ENCODE results near the gene HINT2.
A peak's percentile ranks its signal among the peaks of the same experiment; 100 is the strongest.

HINT2 gene

GRCh38 chr9:35845824-35846771 lies 31.3 kb upstream of the HINT2 start:
- Mint-ChIP-seq H3K9me3 (ENCODE audit: low read depth) (no peaks in the 10 kb centered on the region), H3K4me1 (ENCODE audit: low read depth) (peaks cover 34% of the 10 kb centered on the region), H3K27me3 (no peaks in the 10 kb centered on the region), H3K27ac (no peak overlapping the region), H3K36me3 (peaks cover 10% of the 10 kb centered on the region), H3K4me3 (peak overlapping the region; percentile 32)

DNA sequence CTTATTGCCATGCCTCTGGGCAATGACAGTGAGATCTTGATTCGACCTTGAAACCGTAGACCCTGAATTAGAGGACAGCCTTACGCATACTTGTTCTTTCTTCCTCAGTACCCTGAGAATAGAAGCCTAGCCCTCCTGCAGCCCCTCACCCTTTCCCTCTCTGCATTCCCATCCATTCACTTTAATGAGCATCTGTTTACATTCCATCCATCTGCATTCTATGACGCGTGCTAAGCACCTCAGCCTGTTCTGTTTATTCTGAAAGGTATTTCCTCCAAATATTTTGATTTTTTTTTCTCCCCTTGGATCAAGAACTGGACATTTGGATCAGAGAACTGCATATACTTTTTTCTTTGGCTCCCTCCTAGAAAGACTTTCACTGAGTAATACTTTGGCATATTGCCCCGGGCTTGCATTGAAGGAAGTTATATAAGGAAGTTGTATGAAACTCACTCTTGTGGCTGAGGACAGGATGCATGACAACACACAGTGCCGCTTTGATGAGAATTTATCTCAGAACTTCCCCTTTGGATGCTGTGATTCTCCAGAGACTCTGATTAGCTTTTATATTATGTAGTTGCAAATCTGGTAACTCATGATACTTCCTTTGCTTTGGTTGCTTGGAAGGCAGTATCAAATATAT lies 29.9 kb upstream of the HINT2 start:
- peaks cover 34% of the 10 kb centered on the region for H3K4me1 Mint-ChIP-seq (ENCODE audit: low read depth)
- H3K9me3 Mint-ChIP-seq (ENCODE audit: low read depth), result no peaks in the 10 kb centered on the region
- no peak overlapping the region for H3K27ac Mint-ChIP-seq
- H3K36me3 Mint-ChIP-seq, result peaks cover 10% of the 10 kb centered on the region
- H3K27me3 Mint-ChIP-seq, result no peaks in the 10 kb centered on the region
- no peak overlapping the region for H3K4me3 Mint-ChIP-seq

DNA sequence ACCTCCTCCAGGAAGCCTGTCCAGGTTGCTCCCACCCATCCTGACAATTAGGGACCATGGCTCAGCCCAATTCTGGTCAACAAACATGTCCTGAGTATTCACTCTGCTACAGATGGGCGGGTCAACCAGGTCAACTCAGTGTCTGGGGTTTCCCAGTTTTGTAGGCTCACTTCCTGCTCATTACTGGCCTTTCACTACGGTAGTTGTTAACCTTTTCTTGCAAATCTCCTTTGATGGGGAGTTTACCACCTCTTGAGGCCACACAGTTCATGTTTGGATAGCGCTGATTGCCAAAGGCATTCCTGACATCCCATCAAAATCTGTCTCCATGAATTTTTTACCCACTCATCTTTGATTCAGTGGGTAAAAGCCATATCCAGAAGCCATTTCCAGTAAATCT lies 28.0 kb upstream of the HINT2 start:
- H3K36me3 Mint-ChIP-seq, result peaks cover 7% of the 10 kb centered on the region
- H3K4me3 Mint-ChIP-seq, result no peak overlapping the region
- H3K27ac Mint-ChIP-seq, result no peak overlapping the region
- peaks cover 27% of the 10 kb centered on the region for H3K4me1 Mint-ChIP-seq (ENCODE audit: low read depth)
- H3K27me3 Mint-ChIP-seq, result no peaks in the 10 kb centered on the region
- no peaks in the 10 kb centered on the region for H3K9me3 Mint-ChIP-seq (ENCODE audit: low read depth)

DNA sequence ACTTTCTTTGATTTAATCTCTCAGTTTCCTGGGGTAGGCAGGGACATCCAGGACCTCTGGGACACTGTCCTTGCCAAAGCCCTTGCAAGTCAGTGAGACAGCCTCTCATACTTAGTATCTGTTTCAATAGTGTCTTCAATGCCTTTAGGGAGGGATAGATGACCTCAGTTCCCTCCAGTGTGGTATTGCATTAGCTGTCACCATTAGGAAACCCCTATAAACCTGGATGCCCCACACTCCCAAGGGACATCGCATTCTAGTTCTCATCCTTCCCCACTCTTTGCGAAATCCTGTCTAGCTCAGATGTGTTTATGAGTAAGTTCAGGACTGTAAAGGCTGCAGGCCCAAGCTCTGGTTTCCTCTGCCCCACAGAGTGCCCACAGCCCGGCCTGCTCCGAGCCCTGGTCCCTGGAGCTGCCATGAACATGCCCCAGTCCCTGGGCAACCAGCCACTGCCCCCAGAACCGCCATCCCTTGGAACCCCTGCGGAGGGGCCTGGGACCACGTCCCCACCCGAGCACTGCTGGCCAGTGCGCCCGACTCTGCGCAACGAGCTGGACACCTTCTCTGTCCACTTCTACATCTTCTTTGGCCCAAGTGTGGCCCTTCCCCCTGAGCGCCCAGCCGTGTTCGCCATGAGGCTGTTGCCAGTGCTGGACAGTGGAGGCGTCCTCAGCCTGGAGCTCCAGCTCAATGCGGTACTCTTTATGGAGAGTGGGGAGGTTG lies 27.3 kb upstream of the HINT2 start:
- Mint-ChIP-seq H3K4me1 (ENCODE audit: low read depth) (peaks cover 21% of the 10 kb centered on the region), H3K36me3 (peaks cover 2% of the 10 kb centered on the region), H3K4me3 (no peak overlapping the region), H3K27me3 (no peaks in the 10 kb centered on the region), H3K27ac (no peak overlapping the region), H3K9me3 (ENCODE audit: low read depth) (no peaks in the 10 kb centered on the region)

- no peaks in the 10 kb centered on the region for H3K9me3 Mint-ChIP-seq (ENCODE audit: low read depth)
- H3K27me3 Mint-ChIP-seq, result no peaks in the 10 kb centered on the region
- peaks cover 18% of the 10 kb centered on the region for H3K4me1 Mint-ChIP-seq (ENCODE audit: low read depth)
- H3K4me3 Mint-ChIP-seq, result no peak overlapping the region
- H3K27ac Mint-ChIP-seq, result no peak overlapping the region
- peaks cover 2% of the 10 kb centered on the region for H3K36me3 Mint-ChIP-seq
These were observed 26.7 kb upstream of the HINT2 start for GRCh38 chr9:35841645-35841900.

DNA sequence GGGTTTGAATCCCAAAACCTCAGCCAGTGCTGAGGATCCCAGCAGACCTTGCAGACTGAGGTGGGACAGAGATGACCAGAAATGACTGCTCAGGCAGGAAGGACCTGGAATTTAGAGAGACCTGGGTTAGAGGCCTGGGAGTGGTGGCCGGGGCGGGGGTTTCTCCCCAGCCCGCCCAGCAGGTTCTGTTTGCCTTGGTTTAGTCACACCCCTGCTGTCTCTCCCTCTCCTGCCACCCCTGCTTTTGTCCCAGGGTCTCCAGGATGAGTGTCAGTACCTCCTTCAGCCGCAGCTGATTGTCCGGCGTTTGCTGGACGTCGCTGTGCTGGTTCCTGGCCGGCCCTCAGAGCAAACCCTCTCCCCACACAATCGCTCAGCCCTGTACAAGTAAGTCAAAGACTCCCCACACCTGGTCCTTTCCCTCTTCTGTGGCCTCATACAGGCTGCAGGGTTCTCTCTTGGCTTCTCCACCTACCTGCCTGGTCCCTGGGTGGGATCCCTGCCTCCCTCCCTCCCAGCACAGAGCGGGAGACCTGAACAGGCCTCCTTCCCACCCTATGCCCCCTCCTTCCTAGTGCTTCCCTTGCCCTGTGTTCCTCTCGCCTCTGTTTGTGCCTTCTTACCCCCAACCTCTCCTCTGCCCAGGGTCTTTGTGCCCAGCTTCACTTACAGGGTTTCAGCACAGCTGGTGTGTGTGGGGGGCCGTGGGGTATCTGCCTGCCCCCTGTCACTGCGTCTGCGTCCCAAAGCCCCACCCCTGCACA lies 26.2 kb upstream of the HINT2 start:
- Mint-ChIP-seq H3K27ac (no peak overlapping the region), H3K9me3 (ENCODE audit: low read depth) (no peaks in the 10 kb centered on the region), H3K4me3 (no peak overlapping the region), H3K36me3 (peaks cover 2% of the 10 kb centered on the region), H3K27me3 (no peaks in the 10 kb centered on the region), H3K4me1 (ENCODE audit: low read depth) (peaks cover 18% of the 10 kb centered on the region)

- H3K9me3 Mint-ChIP-seq (ENCODE audit: low read depth), result no peaks in the 10 kb centered on the region
- peaks cover 8% of the 10 kb centered on the region for H3K4me1 Mint-ChIP-seq (ENCODE audit: low read depth)
- H3K27ac Mint-ChIP-seq, result no peak overlapping the region
- H3K36me3 Mint-ChIP-seq, result no peaks in the 10 kb centered on the region
- H3K4me3 Mint-ChIP-seq, result no peak overlapping the region
- H3K27me3 Mint-ChIP-seq, result no peaks in the 10 kb centered on the region
These were observed 25.1 kb upstream of the HINT2 start for GRCh38 chr9:35839926-35840325.

- peaks cover 8% of the 10 kb centered on the region for H3K4me1 Mint-ChIP-seq (ENCODE audit: low read depth)
These were observed 21.8 kb upstream of the HINT2 start for GRCh38 chr9:35836595-35836994.

GRCh38 chr9:35835766-35836165 lies 20.9 kb upstream of the HINT2 start:
- Mint-ChIP-seq H3K4me3 (no peak overlapping the region), H3K4me1 (ENCODE audit: low read depth) (peaks cover 12% of the 10 kb centered on the region), H3K9me3 (ENCODE audit: low read depth) (no peaks in the 10 kb centered on the region), H3K27me3 (no peaks in the 10 kb centered on the region), H3K36me3 (no peaks in the 10 kb centered on the region), H3K27ac (no peak overlapping the region)

More at GRCh38 chr9:35836595-35836994, 21.8 kb upstream of the HINT2 start:
- Mint-ChIP-seq H3K27me3 (no peaks in the 10 kb centered on the region), H3K27ac (no peak overlapping the region), H3K9me3 (ENCODE audit: low read depth) (no peaks in the 10 kb centered on the region), H3K36me3 (no peaks in the 10 kb centered on the region), H3K4me3 (no peak overlapping the region)

GRCh38 chr9:35835216-35835632 lies 20.4 kb upstream of the HINT2 start:
- no peak overlapping the region for H3K4me3 Mint-ChIP-seq
- peaks cover 14% of the 10 kb centered on the region for H3K4me1 Mint-ChIP-seq (ENCODE audit: low read depth)
- no peaks in the 10 kb centered on the region for H3K27me3 Mint-ChIP-seq
- H3K36me3 Mint-ChIP-seq, result no peaks in the 10 kb centered on the region
- H3K9me3 Mint-ChIP-seq (ENCODE audit: low read depth), result no peaks in the 10 kb centered on the region
- no peak overlapping the region for H3K27ac Mint-ChIP-seq

- peaks cover 21% of the 10 kb centered on the region for H3K4me1 Mint-ChIP-seq (ENCODE audit: low read depth)
- no peaks in the 10 kb centered on the region for H3K36me3 Mint-ChIP-seq
- no peaks in the 10 kb centered on the region for H3K27me3 Mint-ChIP-seq
- H3K9me3 Mint-ChIP-seq (ENCODE audit: low read depth), result no peaks in the 10 kb centered on the region
- H3K27ac Mint-ChIP-seq, result no peak overlapping the region
- no peak overlapping the region for H3K4me3 Mint-ChIP-seq
These were observed 19.7 kb upstream of the HINT2 start for GRCh38 chr9:35834260-35835215.

GRCh38 chr9:35832814-35833213 lies 18.0 kb upstream of the HINT2 start:
- no peaks in the 10 kb centered on the region for H3K9me3 Mint-ChIP-seq (ENCODE audit: low read depth)
- H3K4me3 Mint-ChIP-seq, result no peak overlapping the region
- no peak overlapping the region for H3K27ac Mint-ChIP-seq
- H3K36me3 Mint-ChIP-seq, result no peaks in the 10 kb centered on the region
- peaks cover 29% of the 10 kb centered on the region for H3K4me1 Mint-ChIP-seq (ENCODE audit: low read depth)
- no peaks in the 10 kb centered on the region for H3K27me3 Mint-ChIP-seq

DNA sequence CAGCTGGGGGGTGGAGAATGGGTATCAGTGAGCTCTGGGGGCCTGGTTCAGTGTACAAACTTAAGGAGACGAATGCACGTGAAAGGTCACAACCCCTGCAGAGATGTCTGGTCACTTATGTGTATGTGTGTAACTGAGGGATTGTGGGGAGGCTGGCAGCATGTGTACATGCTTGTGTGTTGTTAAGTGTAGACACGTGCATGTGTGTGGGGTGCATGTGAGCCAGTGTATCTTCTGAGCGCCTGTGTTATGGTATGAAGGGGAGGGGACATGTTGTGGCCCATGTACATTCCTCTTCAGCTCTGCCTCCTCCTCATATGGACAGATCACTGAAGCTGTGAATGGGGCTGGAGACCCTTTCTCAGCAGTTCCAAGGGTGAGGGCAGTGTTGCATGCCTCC lies 16.2 kb upstream of the HINT2 start:
- H3K4me3 Mint-ChIP-seq, result peak overlapping the region; percentile 17
- peaks cover 31% of the 10 kb centered on the region for H3K4me1 Mint-ChIP-seq (ENCODE audit: low read depth)
- H3K9me3 Mint-ChIP-seq (ENCODE audit: low read depth), result no peaks in the 10 kb centered on the region
- no peaks in the 10 kb centered on the region for H3K36me3 Mint-ChIP-seq
- H3K27ac Mint-ChIP-seq, result no peak overlapping the region
- H3K27me3 Mint-ChIP-seq, result no peaks in the 10 kb centered on the region

DNA sequence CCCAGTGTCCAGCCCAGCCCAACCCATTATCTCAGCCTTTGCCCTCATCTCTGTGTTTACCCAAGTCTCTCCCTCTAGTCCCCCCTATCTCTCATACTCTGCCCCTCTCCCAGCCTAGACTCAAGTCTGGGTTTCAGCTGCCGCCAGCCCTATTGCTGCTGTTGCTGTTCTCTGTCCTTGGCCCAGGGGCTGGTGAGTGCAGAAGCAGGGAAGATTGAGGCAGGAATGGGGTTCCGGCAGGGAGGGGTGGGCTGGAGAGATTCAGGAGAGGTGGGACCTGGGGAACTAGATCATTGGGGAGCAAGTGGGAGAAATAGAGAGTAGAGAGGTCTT lies 14.9 kb upstream of the HINT2 start:
- H3K27ac Mint-ChIP-seq, result peak overlapping the region; percentile 65
- H3K4me3 Mint-ChIP-seq, result peak overlapping the region; percentile 87
- no peaks in the 10 kb centered on the region for H3K36me3 Mint-ChIP-seq
- H3K27me3 Mint-ChIP-seq, result no peaks in the 10 kb centered on the region
- H3K9me3 Mint-ChIP-seq (ENCODE audit: low read depth), result no peaks in the 10 kb centered on the region
- H3K4me1 Mint-ChIP-seq (ENCODE audit: low read depth), result peaks cover 33% of the 10 kb centered on the region

All from activated naive CD8-positive, alpha-beta T cell (primary cell).